K562 (cell line): Measurements from ENCODE around the gene ATP5MG. TPM values are rescaled to one million over a fixed set of nuclear protein-coding genes. Genes with fewer than 3 reads are reported as not detected.
A peak's percentile ranks its signal among the peaks of the same experiment; 100 is the strongest.

Experiments used
- BACH1 ChIP-seq: fragments of 200-800 bp; sonication (Bioruptor generic); IDR thresholded peaks from 2 replicates; pipeline ENCODE4 v1.6.1; 2016; ENCODE audit warnings: missing genetic modification characterization, missing compliant biosample characterization
- CEBPG ChIP-seq, 3 experiments: fragments of 200-800 bp in 1 of 3; sonication (Bioruptor generic) in 1 of 3; sonication (generic) in 1 of 3; formaldehyde crosslinking in 1 of 3; IDR thresholded peaks in 2 of 3; conservative IDR thresholded peaks in 1 of 3; 2 replicates each; pipeline versions ENCODE4 v1.6.1 to v1.8.0; 2016 to 2022; ENCODE audit warnings: missing compliant biosample characterization in 2 of 3, missing genetic modification characterization in 2 of 3, mild to moderate bottlenecking in 1 of 3, missing genetic modification reagents in 1 of 3
- EP300 ChIP-seq: IDR thresholded peaks from 2 replicates; pipeline ENCODE4 v1.6.1; 2012; ENCODE audit warnings: low read length, improper control_type of control experiment
- ETV1 ChIP-seq: fragments of 450-650 bp; conservative IDR thresholded peaks from 2 replicates; pipeline ENCODE4 v1.6.1; 2016; ENCODE audit warnings: missing genetic modification characterization, control low read depth, low read depth, missing compliant biosample characterization
- FOXM1 ChIP-seq, 2 experiments: fragments of 450-650 bp in 1 of 2; sonication (generic) in 1 of 2; formaldehyde crosslinking in 1 of 2; IDR thresholded peaks; 2 replicates each; pipeline versions ENCODE4 v1.6.1 to v1.9.0; 2017 to 2022; ENCODE audit warnings: low read depth in 2 of 2, mild to moderate bottlenecking in 2 of 2, missing genetic modification reagents in 1 of 2, moderate library complexity in 1 of 2
- GTF2E2 ChIP-seq: fragments of 200-800 bp; sonication (Bioruptor generic); IDR thresholded peaks from 2 replicates; pipeline ENCODE4 v1.6.1; 2016; ENCODE audit warnings: missing genetic modification characterization, missing compliant biosample characterization
- KLF16 ChIP-seq: IDR thresholded peaks from 2 replicates; pipeline ENCODE4 v1.6.1; 2016; ENCODE audit warnings: antibody characterized with exemption
- MTA3 ChIP-seq: fragments of 450-650 bp; formaldehyde crosslinking; IDR thresholded peaks from 2 replicates; pipeline ENCODE4 v1.6.1; 2017; ENCODE audit warnings: mild to moderate bottlenecking, borderline replicate concordance
- NR2C2 ChIP-seq, 2 experiments: fragments of 200-800 bp in 1 of 2; sonication (Bioruptor generic) in 1 of 2; sonication (generic) in 1 of 2; formaldehyde crosslinking in 1 of 2; IDR thresholded peaks; 2 replicates each; pipeline versions ENCODE4 v1.6.1 to v1.8.0; 2016 to 2022; ENCODE audit warnings: mild to moderate bottlenecking in 1 of 2, missing compliant biosample characterization in 1 of 2, missing genetic modification characterization in 1 of 2, missing genetic modification reagents in 1 of 2
- PHF21A ChIP-seq: fragments of 450-650 bp; IDR thresholded peaks from 2 replicates; pipeline ENCODE4 v1.6.1; 2017; ENCODE audit warnings: low read depth, borderline replicate concordance
- PML ChIP-seq: IDR thresholded peaks from 2 replicates; pipeline ENCODE4 v1.6.1; 2012; ENCODE audit warnings: low read length, inconsistent platforms
- PTRF ChIP-seq: fragments of 450-650 bp; IDR thresholded peaks from 2 replicates; pipeline ENCODE4 v1.6.1; 2016; ENCODE audit warnings: mild to moderate bottlenecking, missing genetic modification characterization, missing compliant biosample characterization
- STAT5A ChIP-seq: IDR thresholded peaks from 2 replicates; pipeline ENCODE4 v1.6.1; 2012; ENCODE audit warnings: low read length, inconsistent platforms, borderline replicate concordance
- TOE1 ChIP-seq, 2 experiments: fragments of 450-650 bp in 1 of 2; sonication (generic) in 1 of 2; formaldehyde crosslinking in 1 of 2; IDR thresholded peaks; 2 replicates each; pipeline versions ENCODE4 v1.7.1 to v1.8.0; 2016 to 2022; ENCODE audit warnings: borderline replicate concordance in 2 of 2, mild to moderate bottlenecking in 2 of 2, antibody characterized with exemption in 1 of 2, inconsistent platforms in 1 of 2, low read depth in 1 of 2, missing genetic modification reagents in 1 of 2, moderate library complexity in 1 of 2
- U2AF2 ChIP-seq: fragments of 200-400 bp; formaldehyde crosslinking; optimal IDR thresholded peaks from 2 replicates; pipeline ENCODE3; 2017; ENCODE audit warnings: low read depth, mild to moderate bottlenecking, low read length
- ZNF668 ChIP-seq: fragments of 250-450 bp; sonication (Bioruptor Pico); IDR thresholded peaks from 2 replicates; pipeline ENCODE4 v1.8.0; 2022; ENCODE audit warnings: mild to moderate bottlenecking, inconsistent platforms
- ZNF785 ChIP-seq: fragments of 250-450 bp; sonication (Bioruptor Pico); IDR thresholded peaks from 2 replicates; pipeline ENCODE4 v1.4.0; 2020; ENCODE audit warnings: mild to moderate bottlenecking
- polyA plus RNA-seq, 8 experiments: library from polyadenylated mRNA; depleted of rRNA in 4 of 8; stranded (reverse) in 5 of 8; unstranded in 3 of 8; fragments of >200 nt; fragmentation: Nextera tagmentation in 2 of 8; fragmentation: Illumina TruSeq in 1 of 8; extraction: Ambion mirVana in 2 of 8; extraction: Trizol in 1 of 8; gene quantifications; 2 replicates each; pipeline versions ENCODE4 v1.2.1 to v1.2.3, GENCODE V29; 2011 to 2014; ENCODE audit warnings: inconsistent platforms in 1 of 8, missing spikeins in 1 of 8
- total RNA-seq, 7 experiments: library from RNA; depleted of rRNA in 6 of 7; stranded (reverse); fragments of >200 nt in 6 of 7; fragmentation: Illumina TruSeq in 2 of 7; extraction: Trizol in 2 of 7; gene quantifications; 2 replicates each; pipeline versions ENCODE4 v1.2.1 to v1.2.3, GENCODE V29; 2011 to 2021; ENCODE audit warnings: low replicate concordance in 1 of 7
- TF ChIP-seq, protein P1 (sequence below): conservative IDR thresholded peaks from 2 replicates; pipeline ENCODE4 v1.6.1; 2011; ENCODE audit warnings: low read depth, mild to moderate bottlenecking, low read length; ENCODE audit not compliant: control insufficient read depth
- TF ChIP-seq, protein P2 (sequence below): fragments of 450-650 bp; IDR thresholded peaks from 2 replicates; pipeline ENCODE4 v1.6.1; 2017; ENCODE audit warnings: antibody characterized with exemption
- TF ChIP-seq, protein P3 (sequence below): fragments of 250-450 bp; sonication (Bioruptor Pico); IDR thresholded peaks from 2 replicates; pipeline ENCODE4 v1.9.0; 2021; ENCODE audit warnings: mild to moderate bottlenecking
- TF ChIP-seq, protein P4 (sequence below): fragments of 250-450 bp; sonication (Bioruptor Pico); IDR thresholded peaks from 2 replicates; pipeline ENCODE4 v1.8.0; 2021; ENCODE audit warnings: moderate library complexity, mild to moderate bottlenecking, inconsistent platforms

Gene ATP5MG
- total and polyA plus RNA-seq, 9 of the 15 experiments (the other 6 are each of a cell fraction or from before 2014, with no cell fraction given), result 301 to 2,138 (median 434) TPM

DNA sequence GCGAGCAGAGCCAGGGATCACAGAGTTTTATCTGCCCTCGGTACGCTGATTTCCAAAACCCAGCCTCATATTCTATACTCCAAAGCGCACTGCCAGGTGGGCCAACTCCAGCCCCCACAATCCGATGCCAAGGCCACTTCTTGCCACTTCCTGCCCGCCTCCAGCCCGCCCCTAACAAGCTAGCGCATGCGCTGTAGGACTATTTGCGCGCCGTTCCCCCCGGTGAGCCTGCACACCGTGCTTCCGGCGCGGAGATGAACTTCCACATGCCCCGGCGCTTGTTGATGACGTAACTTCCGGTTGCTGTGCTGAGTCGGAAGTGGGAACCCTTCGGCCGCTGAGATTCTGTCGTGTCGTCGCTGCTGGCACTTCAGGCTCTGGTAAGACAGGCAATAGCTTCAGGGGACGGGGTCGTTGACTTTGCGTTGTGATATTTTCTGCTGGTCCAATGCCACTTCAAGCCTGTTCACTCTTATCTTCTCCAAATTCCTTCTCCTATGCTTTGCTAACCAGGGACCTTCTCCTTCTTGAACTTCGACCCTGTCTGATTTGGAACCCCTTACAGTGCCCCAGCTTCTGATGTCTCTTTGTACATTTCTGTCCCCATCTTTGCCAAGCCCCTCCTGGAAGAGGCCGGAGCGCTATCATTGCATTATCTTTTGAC, 42.0 kb upstream of the ATP5MG start, which contains the start of gene UBE4A (continued):
- TF ChIP-seq NR2C2 (CRISPR knock-in tag; IDR thresholded peaks at IDR 0.05) (peak; percentile 93), NR2C2 (tag; IDR thresholded peaks at IDR 0.05) (peak; percentile 99), ZNF668 (CRISPR knock-in tag) (no peak), U2AF2 (no peak), PML (peak; percentile 67), MTA3 (peak; percentile 69; the same call in 1 of the 2 replicates), CEBPG (CRISPR knock-in tag; IDR thresholded peaks at IDR 0.05) (peak; percentile 76; the same call in 1 of the 2 replicates), CEBPG (tag; conservative IDR thresholded peaks at IDR 0.05 in 1 of 2, IDR thresholded peaks at IDR 0.05 in 1 of 2) (peak; percentile 90 to 94), FOXM1 (IDR thresholded peaks at IDR 0.05; ENCODE audit: low read depth) (peak; percentile 77), FOXM1 (CRISPR knock-in tag; IDR thresholded peaks at IDR 0.05; ENCODE audit: low read depth) (no peak), ETV1 (tag) (peak; percentile 97), PTRF (tag) (no peak), KLF16 (no peak), BACH1 (tag) (peak; percentile 89), STAT5A (no peak), GTF2E2 (tag) (no peak), ZNF785 (no peak), PHF21A (peak; percentile 24; the same call in 1 of the 2 replicates), EP300 (peak; percentile 28; the same call in 1 of the 2 replicates), TOE1 (IDR thresholded peaks at IDR 0.05; ENCODE audit: borderline replicate concordance) (peak; percentile 65; the same call in 1 of the 2 replicates), TOE1 (CRISPR knock-in tag; IDR thresholded peaks at IDR 0.05; ENCODE audit: borderline replicate concordance, low read depth) (no peak)
- TF ChIP-seq, protein P1, sequence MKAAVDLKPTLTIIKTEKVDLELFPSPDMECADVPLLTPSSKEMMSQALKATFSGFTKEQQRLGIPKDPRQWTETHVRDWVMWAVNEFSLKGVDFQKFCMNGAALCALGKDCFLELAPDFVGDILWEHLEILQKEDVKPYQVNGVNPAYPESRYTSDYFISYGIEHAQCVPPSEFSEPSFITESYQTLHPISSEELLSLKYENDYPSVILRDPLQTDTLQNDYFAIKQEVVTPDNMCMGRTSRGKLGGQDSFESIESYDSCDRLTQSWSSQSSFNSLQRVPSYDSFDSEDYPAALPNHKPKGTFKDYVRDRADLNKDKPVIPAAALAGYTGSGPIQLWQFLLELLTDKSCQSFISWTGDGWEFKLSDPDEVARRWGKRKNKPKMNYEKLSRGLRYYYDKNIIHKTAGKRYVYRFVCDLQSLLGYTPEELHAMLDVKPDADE, result no peak
- TF ChIP-seq, protein P2, sequence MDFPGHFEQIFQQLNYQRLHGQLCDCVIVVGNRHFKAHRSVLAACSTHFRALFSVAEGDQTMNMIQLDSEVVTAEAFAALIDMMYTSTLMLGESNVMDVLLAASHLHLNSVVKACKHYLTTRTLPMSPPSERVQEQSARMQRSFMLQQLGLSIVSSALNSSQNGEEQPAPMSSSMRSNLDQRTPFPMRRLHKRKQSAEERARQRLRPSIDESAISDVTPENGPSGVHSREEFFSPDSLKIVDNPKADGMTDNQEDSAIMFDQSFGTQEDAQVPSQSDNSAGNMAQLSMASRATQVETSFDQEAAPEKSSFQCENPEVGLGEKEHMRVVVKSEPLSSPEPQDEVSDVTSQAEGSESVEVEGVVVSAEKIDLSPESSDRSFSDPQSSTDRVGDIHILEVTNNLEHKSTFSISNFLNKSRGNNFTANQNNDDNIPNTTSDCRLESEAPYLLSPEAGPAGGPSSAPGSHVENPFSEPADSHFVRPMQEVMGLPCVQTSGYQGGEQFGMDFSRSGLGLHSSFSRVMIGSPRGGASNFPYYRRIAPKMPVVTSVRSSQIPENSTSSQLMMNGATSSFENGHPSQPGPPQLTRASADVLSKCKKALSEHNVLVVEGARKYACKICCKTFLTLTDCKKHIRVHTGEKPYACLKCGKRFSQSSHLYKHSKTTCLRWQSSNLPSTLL, result no peak
- TF ChIP-seq, protein P3, sequence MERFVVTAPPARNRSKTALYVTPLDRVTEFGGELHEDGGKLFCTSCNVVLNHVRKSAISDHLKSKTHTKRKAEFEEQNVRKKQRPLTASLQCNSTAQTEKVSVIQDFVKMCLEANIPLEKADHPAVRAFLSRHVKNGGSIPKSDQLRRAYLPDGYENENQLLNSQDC (CRISPR knock-in tag), result no peak
- TF ChIP-seq, protein P4, sequence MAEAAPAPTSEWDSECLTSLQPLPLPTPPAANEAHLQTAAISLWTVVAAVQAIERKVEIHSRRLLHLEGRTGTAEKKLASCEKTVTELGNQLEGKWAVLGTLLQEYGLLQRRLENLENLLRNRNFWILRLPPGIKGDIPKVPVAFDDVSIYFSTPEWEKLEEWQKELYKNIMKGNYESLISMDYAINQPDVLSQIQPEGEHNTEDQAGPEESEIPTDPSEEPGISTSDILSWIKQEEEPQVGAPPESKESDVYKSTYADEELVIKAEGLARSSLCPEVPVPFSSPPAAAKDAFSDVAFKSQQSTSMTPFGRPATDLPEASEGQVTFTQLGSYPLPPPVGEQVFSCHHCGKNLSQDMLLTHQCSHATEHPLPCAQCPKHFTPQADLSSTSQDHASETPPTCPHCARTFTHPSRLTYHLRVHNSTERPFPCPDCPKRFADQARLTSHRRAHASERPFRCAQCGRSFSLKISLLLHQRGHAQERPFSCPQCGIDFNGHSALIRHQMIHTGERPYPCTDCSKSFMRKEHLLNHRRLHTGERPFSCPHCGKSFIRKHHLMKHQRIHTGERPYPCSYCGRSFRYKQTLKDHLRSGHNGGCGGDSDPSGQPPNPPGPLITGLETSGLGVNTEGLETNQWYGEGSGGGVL (CRISPR knock-in tag), result no peak
